Esophagus muscularis mucosa (tissue), 4 donors: ENCODE data around the gene CHN1. TPM values are rescaled to one million over a fixed set of nuclear protein-coding genes. Genes with fewer than 3 reads are reported as not detected.

Experiments used
- DNase-seq: peaks from one replicate; pipeline ENCODE4 v3.0.0-alpha.2; 2017; ENCODE audit errors: extremely low spot score
- H3K27ac ChIP-seq, 4 donors: fragments of 200-600 bp; sonication (generic); replicated peaks in 1 of 4; 1 replicate in 3 of 4; 2 replicates in 1 of 4; pipeline ENCODE4 v1.5.1; 2016 to 2019; ENCODE audit warnings: mild to moderate bottlenecking in 1 of 4
- H3K27me3 ChIP-seq, 4 donors: fragments of 200-600 bp; sonication (generic); one replicate each; pipeline versions ENCODE4 v1.5.1 to v1.6.0; 2016 to 2019
- H3K36me3 ChIP-seq, 4 donors: fragments of 200-600 bp; sonication (generic); one replicate each; pipeline ENCODE4 v1.5.1; 2016 to 2019
- H3K4me1 ChIP-seq, 4 donors: fragments of 200-600 bp; sonication (generic); one replicate each; pipeline ENCODE4 v1.5.1; 2016 to 2019
- H3K4me3 ChIP-seq, 4 donors: fragments of 200-600 bp; sonication (generic); 1 replicate in 2 of 4; 2 replicates in 2 of 4; pipeline ENCODE4 v1.5.1; 2016 to 2019; ENCODE audit warnings: mild to moderate bottlenecking in 4 of 4, moderate library complexity in 1 of 4
- H3K9me3 ChIP-seq, 4 donors: fragments of 200-600 bp; sonication (generic); 1 replicate in 3 of 4; 2 replicates in 1 of 4; pipeline ENCODE4 v1.5.1; 2016 to 2019
- EP300 ChIP-seq: sonication (generic); formaldehyde crosslinking; IDR thresholded peaks from one replicate; pipeline ENCODE4 v1.6.1; 2017; ENCODE audit warnings: antibody characterized with exemption
- POLR2A ChIP-seq: fragments of 450-650 bp; IDR thresholded peaks from one replicate; pipeline ENCODE4 v1.6.1; 2017; ENCODE audit warnings: antibody characterized with exemption, moderate library complexity, mild to moderate bottlenecking, low read depth
- POLR2AphosphoS5 ChIP-seq, 2 donors: sonication (generic); formaldehyde crosslinking; IDR thresholded peaks; one replicate each; pipeline ENCODE4 v1.6.1; 2017; ENCODE audit warnings: antibody characterized with exemption in 2 of 2
- WGBS: methylation state at CpG from one replicate; pipeline ENCODE4 v1.1.5; 2018; 5-methylcytosine and 5-hydroxymethylcytosine counted together
- intact Hi-C: fragments of 100-400 bp; cut with DNase I; formaldehyde crosslinking; loops from one replicate; pipeline ENCODE4 v1.15.1; 2023
- total RNA-seq, 4 donors: library from RNA; depleted of rRNA; stranded (reverse); fragments of >200 nt; gene quantifications; one replicate each; pipeline versions ENCODE4 v1.1.0 to v1.2.1, GENCODE V29; 2016
- TF ChIP-seq, protein P1 (sequence below), 3 experiments: fragments of 200-600 bp in 2 of 3; fragments of 450-650 bp in 1 of 3; sonication (generic) in 2 of 3; IDR thresholded peaks; one replicate each; pipeline ENCODE4 v1.5.1; 2017 to 2019; ENCODE audit warnings: antibody characterized with exemption in 3 of 3, mild to moderate bottlenecking in 2 of 3, moderate library complexity in 1 of 3

The CHN1 gene
- total RNA-seq, 4 donors from 2014 or later, result 23.2 to 32.3 (median 29.8) TPM

DNA sequence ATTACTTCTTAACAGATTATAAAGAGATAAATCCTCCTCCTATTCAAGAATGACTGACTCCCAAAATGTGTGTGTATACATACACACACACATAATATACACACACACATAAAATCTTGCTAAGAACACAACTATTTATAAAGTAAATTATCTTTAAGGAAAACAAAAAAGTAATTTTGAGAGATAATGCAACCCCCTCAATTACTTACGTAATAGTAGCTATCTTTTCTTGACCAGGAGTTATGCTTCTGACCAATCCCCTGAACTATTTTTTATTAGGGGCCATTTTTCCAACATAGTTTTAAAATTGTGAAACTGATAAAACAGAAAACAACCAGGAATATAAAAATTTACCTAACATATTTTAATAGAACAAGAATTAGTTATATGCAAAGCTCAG lies 127.9 kb downstream of the CHN1 start:
- H3K9me3 ChIP-seq, result no peaks in the 10 kb centered on the region

DNA sequence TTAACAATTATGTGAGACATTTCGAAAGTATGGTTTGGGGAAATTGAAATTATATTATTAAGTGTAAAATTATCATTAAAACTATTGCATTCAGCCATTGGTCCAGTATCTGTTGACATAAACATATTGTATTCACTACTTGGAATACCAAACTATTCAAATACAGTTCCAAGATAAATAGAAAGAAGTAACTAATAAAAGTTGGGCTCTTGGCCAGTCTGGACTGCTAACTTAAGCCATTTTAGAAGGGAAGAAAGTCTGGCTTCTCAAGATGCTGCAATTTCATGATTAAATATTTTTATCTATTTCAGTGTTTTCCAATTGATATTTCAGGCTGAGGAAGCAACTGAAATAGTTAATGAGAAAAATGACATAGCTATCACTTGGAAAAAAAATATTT lies 131.1 kb downstream of the CHN1 start:
- intact Hi-C loops, result no loop called here
- Histone ChIP-seq H3K4me3 (no peak overlapping the region), H3K27me3 (no peaks in the 10 kb centered on the region), H3K9me3 (no peaks in the 10 kb centered on the region), H3K36me3 (no peaks in the 10 kb centered on the region), H3K27ac (no peak overlapping the region), H3K4me1 (peaks cover 4 to 25% (median 19%) of the 10 kb centered on the region in 4 donors)
- WGBS, result 91% methylated on average over 1 of the region's 1 CpG
- DNase-seq, result no peak
- TF ChIP-seq POLR2A, result no peak

More for the DNA sequence above, 127.9 kb downstream of the CHN1 start:
- H3K27me3 ChIP-seq, result no peaks in the 10 kb centered on the region
- WGBS, result 95% methylated on average over 1 of the region's 1 CpG
- H3K4me1 ChIP-seq, result peaks cover 4 to 27% (median 22%) of the 10 kb centered on the region in 4 donors
- DNase-seq, result no peak
- intact Hi-C loops, result no loop called here
- H3K4me3 ChIP-seq, result no peak overlapping the region
- H3K36me3 ChIP-seq, result no peaks in the 10 kb centered on the region
- TF ChIP-seq POLR2A (no peak), EP300 (no peak), POLR2AphosphoS5 (IDR thresholded peaks at IDR 0.05) (no peak)
- TF ChIP-seq, protein P1, sequence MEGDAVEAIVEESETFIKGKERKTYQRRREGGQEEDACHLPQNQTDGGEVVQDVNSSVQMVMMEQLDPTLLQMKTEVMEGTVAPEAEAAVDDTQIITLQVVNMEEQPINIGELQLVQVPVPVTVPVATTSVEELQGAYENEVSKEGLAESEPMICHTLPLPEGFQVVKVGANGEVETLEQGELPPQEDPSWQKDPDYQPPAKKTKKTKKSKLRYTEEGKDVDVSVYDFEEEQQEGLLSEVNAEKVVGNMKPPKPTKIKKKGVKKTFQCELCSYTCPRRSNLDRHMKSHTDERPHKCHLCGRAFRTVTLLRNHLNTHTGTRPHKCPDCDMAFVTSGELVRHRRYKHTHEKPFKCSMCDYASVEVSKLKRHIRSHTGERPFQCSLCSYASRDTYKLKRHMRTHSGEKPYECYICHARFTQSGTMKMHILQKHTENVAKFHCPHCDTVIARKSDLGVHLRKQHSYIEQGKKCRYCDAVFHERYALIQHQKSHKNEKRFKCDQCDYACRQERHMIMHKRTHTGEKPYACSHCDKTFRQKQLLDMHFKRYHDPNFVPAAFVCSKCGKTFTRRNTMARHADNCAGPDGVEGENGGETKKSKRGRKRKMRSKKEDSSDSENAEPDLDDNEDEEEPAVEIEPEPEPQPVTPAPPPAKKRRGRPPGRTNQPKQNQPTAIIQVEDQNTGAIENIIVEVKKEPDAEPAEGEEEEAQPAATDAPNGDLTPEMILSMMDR (IDR thresholded peaks at IDR 0.05), result no peak
- no peak overlapping the region for H3K27ac ChIP-seq

DNA sequence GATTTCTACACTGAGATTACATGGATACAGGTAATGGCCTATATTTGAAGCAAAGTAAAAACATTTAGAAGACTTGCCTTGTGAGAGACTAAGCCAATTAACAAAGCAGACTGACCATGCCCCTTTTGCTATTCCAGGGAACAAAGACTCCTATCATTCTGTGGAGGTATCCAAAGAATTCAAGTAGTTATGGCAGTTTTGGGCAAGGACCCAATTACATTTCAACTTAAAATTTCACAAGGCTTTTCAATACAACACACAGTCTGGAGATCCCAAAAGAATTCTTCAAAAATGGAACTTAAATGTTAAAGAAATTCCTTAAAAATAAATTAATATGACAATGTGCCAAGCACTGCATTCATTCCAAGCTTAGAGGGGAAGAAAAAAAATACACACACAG lies 131.7 kb downstream of the CHN1 start:
- H3K27ac ChIP-seq, result no peak overlapping the region
- no peak for DNase-seq
- no peak overlapping the region for H3K4me3 ChIP-seq
- no peaks in the 10 kb centered on the region for H3K36me3 ChIP-seq
- TF ChIP-seq EP300 (no peak), POLR2A (no peak)
- TF ChIP-seq, protein P1 (IDR thresholded peaks at IDR 0.05), result no peak
- intact Hi-C loops, result no loop called here
- no peaks in the 10 kb centered on the region for H3K9me3 ChIP-seq
- peaks cover 0 to 19% (median 13%) of the 10 kb centered on the region in 4 donors for H3K4me1 ChIP-seq
- no peaks in the 10 kb centered on the region for H3K27me3 ChIP-seq

DNA sequence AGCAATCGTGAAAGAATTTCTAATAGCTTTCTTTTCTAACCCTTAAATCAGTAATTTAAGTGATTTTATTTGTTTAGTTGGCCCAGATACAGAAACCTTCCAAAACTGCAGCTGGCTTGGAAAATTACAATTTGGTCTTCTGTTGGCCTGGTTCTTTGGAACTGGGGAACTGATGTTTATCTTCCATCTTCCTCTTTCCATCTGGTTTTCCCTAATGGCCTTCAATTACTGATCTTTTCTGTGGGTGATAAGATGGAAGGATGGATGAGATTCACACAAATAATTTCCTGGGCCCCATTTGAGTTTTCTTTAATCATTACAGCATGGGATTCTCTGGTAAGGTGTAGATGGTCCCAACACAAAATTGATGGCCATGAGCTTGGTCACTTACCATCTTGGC lies 134.4 kb downstream of the CHN1 start:
- H3K27me3 ChIP-seq, result no peaks in the 10 kb centered on the region
- H3K4me1 ChIP-seq, result peaks cover 0 to 17% (median 9%) of the 10 kb centered on the region in 4 donors
- WGBS, result 63% methylated on average over 1 of the region's 1 CpG
- intact Hi-C loops, result no loop called here
- TF ChIP-seq, protein P1 (IDR thresholded peaks at IDR 0.05), result no peak
- TF ChIP-seq EP300 (no peak), POLR2A (no peak), POLR2AphosphoS5 (IDR thresholded peaks at IDR 0.05) (no peak)
- H3K4me3 ChIP-seq, result no peak overlapping the region
- H3K27ac ChIP-seq, result no peak overlapping the region
- H3K36me3 ChIP-seq, result no peaks in the 10 kb centered on the region
- no peaks in the 10 kb centered on the region for H3K9me3 ChIP-seq
- no peak for DNase-seq

DNA sequence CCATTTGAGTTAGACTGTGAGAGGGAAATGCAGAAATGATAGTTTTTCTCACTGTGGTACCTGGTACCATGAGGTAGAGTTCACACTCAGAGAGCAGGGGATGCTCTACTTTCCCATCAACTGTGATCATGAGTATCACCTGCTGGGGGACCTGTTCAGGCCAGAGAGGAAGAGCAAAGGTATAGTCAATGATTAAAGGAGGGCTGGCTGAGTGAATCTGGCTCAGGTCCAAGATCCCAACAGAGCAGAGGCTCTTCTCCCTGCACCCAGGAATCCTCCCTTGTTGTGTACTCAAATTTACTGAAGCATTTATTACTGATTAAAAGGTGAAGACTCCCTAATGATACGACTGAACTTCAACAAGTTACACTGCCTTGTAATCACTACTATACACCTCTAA lies 136.3 kb downstream of the CHN1 start:
- H3K36me3 ChIP-seq, result no peaks in the 10 kb centered on the region
- WGBS, result 96% methylated on average over 1 of the region's 1 CpG
- H3K27ac ChIP-seq, result no peak overlapping the region
- no peak for DNase-seq
- H3K4me1 ChIP-seq, result peaks cover 0 to 12% (median 8%) of the 10 kb centered on the region in 4 donors
- intact Hi-C loops, result no loop called here
- no peaks in the 10 kb centered on the region for H3K27me3 ChIP-seq
- no peak overlapping the region for H3K4me3 ChIP-seq
- TF ChIP-seq POLR2A, result no peak
- no peak for TF ChIP-seq POLR2AphosphoS5 (IDR thresholded peaks at IDR 0.05)
- TF ChIP-seq, protein P1 (IDR thresholded peaks at IDR 0.05), result no peak
- no peak for TF ChIP-seq EP300
- no peaks in the 10 kb centered on the region for H3K9me3 ChIP-seq
